HEK293T (cell line): Measurements from ENCODE around the gene UMAD1.

Experiments used
- CTCF ChIA-PET: fragments of 350-600 bp; formaldehyde crosslinking; extraction: SDS; loops from one replicate; lab custom pipeline; 2021; ENCODE audit warnings: antibody characterized with exemption, inconsistent platforms; lab: Yijun Ruan, JAX
- POLR2A ChIA-PET: fragments of 350-600 bp; formaldehyde crosslinking; extraction: SDS; loops from one replicate; lab custom pipeline; 2020; ENCODE audit warnings: antibody characterized with exemption, inconsistent platforms; lab: Yijun Ruan, JAX
- DNase-seq: peaks from one replicate; pipeline ENCODE4 v3.0.0; 2012; ENCODE audit warnings: mixed read lengths; ENCODE audit errors: extremely low spot score
- ARNT ChIP-seq: fragments of 450-650 bp; IDR thresholded peaks from 2 replicates; pipeline ENCODE4 v1.6.1; 2017; ENCODE audit warnings: mild to moderate bottlenecking
- BHLHE40 ChIP-seq: fragments of 450-650 bp; IDR thresholded peaks from 2 replicates; pipeline ENCODE4 v1.6.1; 2016; ENCODE audit warnings: mild to moderate bottlenecking, moderate library complexity, borderline replicate concordance
- CTBP1 ChIP-seq: fragments of 450-650 bp; IDR thresholded peaks from 2 replicates; pipeline ENCODE4 v1.6.1; 2016; ENCODE audit warnings: borderline replicate concordance
- ELF4 ChIP-seq: fragments of 450-650 bp; IDR thresholded peaks from 2 replicates; pipeline ENCODE4 v1.6.1; 2017; ENCODE audit warnings: antibody characterized with exemption
- FOXA1 ChIP-seq: fragments of 450-650 bp; IDR thresholded peaks from 2 replicates; pipeline ENCODE4 v1.6.1; 2016; ENCODE audit warnings: mild to moderate bottlenecking
- FOXK2 ChIP-seq: fragments of 450-650 bp; IDR thresholded peaks from 2 replicates; pipeline ENCODE4 v1.6.1; 2016; ENCODE audit warnings: mild to moderate bottlenecking
- FOXM1 ChIP-seq: fragments of 450-650 bp; IDR thresholded peaks from 2 replicates; pipeline ENCODE4 v1.6.1; 2017; ENCODE audit warnings: mild to moderate bottlenecking, borderline replicate concordance
- HDGF ChIP-seq: fragments of 450-650 bp; IDR thresholded peaks from 2 replicates; pipeline ENCODE4 v1.6.1; 2017; ENCODE audit warnings: antibody characterized with exemption, borderline replicate concordance
- L3MBTL2 ChIP-seq: fragments of 450-650 bp; conservative IDR thresholded peaks from 2 replicates; pipeline ENCODE4 v1.6.1; 2016; ENCODE audit warnings: mild to moderate bottlenecking
- LEF1 ChIP-seq: fragments of 450-650 bp; IDR thresholded peaks from 2 replicates; pipeline ENCODE4 v1.6.1; 2017; ENCODE audit warnings: mild to moderate bottlenecking, borderline replicate concordance
- NFRKB ChIP-seq: fragments of 450-650 bp; IDR thresholded peaks from 2 replicates; pipeline ENCODE4 v1.6.1; 2016; ENCODE audit warnings: mild to moderate bottlenecking, moderate library complexity
- PKNOX1 ChIP-seq: fragments of 450-650 bp; IDR thresholded peaks from 2 replicates; pipeline ENCODE4 v1.6.1; 2016
- SP1 ChIP-seq: fragments of 450-650 bp; IDR thresholded peaks from 2 replicates; pipeline ENCODE4 v1.6.1; 2017
- SUZ12 ChIP-seq: fragments of 450-650 bp; IDR thresholded peaks from 2 replicates; pipeline ENCODE4 v1.6.1; 2016; ENCODE audit warnings: mild to moderate bottlenecking
- TARDBP ChIP-seq: fragments of 450-650 bp; IDR thresholded peaks from 2 replicates; pipeline ENCODE4 v1.6.1; 2016
- ZNF384 ChIP-seq: fragments of 450-650 bp; IDR thresholded peaks from 2 replicates; pipeline ENCODE4 v1.6.1; 2016

UMAD1 gene

GRCh38 chr7:7897949-7898515 lies 257.5 kb downstream of the UMAD1 start:
- CTCF ChIA-PET = no interaction called here
- no peak for DNase-seq
- TF ChIP-seq HDGF (no peak), ARNT (no peak)
- POLR2A ChIA-PET = no interaction called here

GRCh38 chr7:7902845-7903244 lies 262.3 kb downstream of the UMAD1 start:
- no peak for DNase-seq
- POLR2A ChIA-PET = no interaction called here
- TF ChIP-seq ARNT (no peak), ZNF384 (no peak), L3MBTL2 (no peak), FOXK2 (no peak), SUZ12 (no peak), FOXA1 (no peak), PKNOX1 (no peak), FOXM1 (no peak), NFRKB (no peak)
- CTCF ChIA-PET = no interaction called here

- POLR2A ChIA-PET = no interaction called here
- no peak for DNase-seq
- no peak for TF ChIP-seq CTBP1
- no peak for TF ChIP-seq PKNOX1
- TF ChIP-seq NFRKB = no peak
- TF ChIP-seq BHLHE40 = no peak
- no peak for TF ChIP-seq LEF1
- no peak for TF ChIP-seq FOXM1
- TF ChIP-seq L3MBTL2 = no peak
- no peak for TF ChIP-seq ARNT
- TF ChIP-seq ELF4 = no peak
- no peak for TF ChIP-seq ZNF384
- TF ChIP-seq FOXK2 = no peak
- no peak for TF ChIP-seq SUZ12
- TF ChIP-seq TARDBP = no peak
- TF ChIP-seq FOXA1 = no peak
- no peak for TF ChIP-seq SP1
- CTCF ChIA-PET = no interaction called here
Measured at GRCh38 chr7:7907306-7907705, 266.8 kb downstream of the UMAD1 start.

GRCh38 chr7:7908622-7909145 lies 268.1 kb downstream of the UMAD1 start:
- CTCF ChIA-PET = no interaction called here

DNA sequence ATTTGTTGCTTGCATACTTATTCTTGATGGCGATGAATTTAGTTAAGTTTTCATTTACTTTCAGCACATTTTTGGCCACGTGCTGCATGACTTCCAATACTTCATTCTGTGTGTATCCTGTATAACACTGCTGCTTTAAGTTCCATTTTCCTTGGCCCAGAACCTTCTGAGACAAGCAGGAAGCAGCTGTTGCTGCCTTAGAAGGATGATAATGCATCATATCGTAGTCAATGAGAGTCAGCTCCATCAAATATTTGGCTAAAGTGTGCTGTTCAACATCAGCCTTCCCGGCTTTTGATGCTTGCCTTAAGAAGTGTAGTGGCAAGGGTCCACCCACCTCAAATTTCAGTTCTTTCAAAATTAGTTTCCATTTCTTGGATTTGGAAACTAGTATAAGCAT lies 268.8 kb downstream of the UMAD1 start:
- ChIA-PET POLR2A (no interaction called here), CTCF (no interaction called here)
- TF ChIP-seq FOXM1 (no peak), BHLHE40 (no peak), SP1 (no peak), HDGF (no peak)

More at GRCh38 chr7:7908622-7909145, 268.1 kb downstream of the UMAD1 start:
- TF ChIP-seq SUZ12 (no peak), LEF1 (no peak), HDGF (no peak), FOXA1 (no peak), PKNOX1 (no peak), FOXM1 (no peak), ZNF384 (no peak), NFRKB (no peak), BHLHE40 (no peak), ARNT (no peak), L3MBTL2 (no peak)
- POLR2A ChIA-PET = no interaction called here
- no peak for DNase-seq

DNA sequence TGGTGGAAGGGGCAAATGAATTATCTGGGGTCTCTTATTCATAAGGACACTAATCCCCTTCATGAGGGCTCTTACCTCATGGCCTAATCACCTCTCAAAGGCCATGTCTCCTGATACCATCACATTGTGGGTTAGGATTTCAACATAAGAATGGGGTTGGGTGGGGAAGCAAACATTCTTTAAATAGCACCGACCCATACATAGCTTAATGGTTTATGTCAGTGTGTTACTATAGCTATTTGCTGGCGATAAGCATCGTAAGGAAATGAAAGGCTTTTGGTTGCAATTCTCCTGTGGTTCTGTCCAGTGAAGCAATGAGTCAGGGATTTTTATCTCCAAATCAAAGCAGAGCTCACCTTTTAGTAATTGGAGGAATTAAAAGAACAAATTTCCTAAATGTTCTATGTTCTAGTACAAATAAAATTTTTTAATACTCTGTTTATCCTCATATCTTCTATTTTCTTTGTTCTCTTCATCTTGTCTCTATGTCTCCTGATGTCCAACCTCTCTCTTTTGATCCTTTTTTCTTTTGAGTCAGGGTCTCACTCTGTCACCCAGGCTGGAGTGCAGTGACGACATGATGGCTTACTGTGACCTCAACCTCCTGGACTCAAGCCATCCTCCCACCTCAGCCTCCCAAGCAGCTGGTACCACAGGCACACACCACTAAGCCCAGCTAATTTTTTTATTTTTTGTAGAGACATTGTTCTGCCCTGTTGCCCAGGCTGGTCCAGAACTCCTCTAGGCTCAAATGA lies 271.0 kb downstream of the UMAD1 start:
- POLR2A ChIA-PET = no interaction called here
- DNase-seq = no peak

More for the DNA sequence above, 268.8 kb downstream of the UMAD1 start:
- no peak for DNase-seq

More for the DNA sequence above, 271.0 kb downstream of the UMAD1 start:
- CTCF ChIA-PET = no interaction called here
- TF ChIP-seq ARNT (no peak), ELF4 (no peak), L3MBTL2 (no peak), ZNF384 (no peak)
